ENCODE data around the gene EXOC1L. TPM values are rescaled to one million over a fixed set of nuclear protein-coding genes. Genes with fewer than 3 reads are reported as not detected.

EXOC1L gene, protein sequence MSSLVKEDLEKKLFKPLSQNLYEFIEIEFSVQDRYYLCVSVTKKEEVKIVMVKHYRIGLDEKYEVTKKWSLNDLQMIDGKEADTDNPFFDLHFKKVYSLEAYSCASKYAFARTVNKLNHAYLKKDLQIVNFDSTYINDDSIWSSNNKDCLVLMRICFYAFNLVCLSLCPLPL
- not detected in 5 replicates for total RNA-seq (2022; extraction: Qiagen RNA extraction; ENCODE audit: low read depth)

DNA sequence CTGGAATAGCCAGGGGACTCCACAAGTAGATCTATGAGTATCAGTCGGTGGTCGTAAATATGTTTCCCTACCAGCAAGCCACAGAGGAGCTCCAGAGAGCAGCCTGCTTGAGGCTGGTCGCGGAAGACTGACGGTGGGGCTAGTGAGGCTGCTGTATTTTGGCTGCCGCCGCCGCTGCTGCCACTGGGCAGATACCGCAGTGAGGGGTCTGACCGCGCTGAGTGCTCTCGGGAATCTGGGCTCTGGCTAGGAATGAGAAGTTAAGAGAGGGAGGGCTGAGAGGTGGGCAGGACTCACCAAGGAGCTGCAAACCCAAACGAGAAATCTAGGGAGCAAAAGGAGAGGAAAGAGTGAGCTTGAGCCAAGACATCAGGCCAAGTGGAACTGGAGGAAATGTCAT is at the start of gene EXOC1L:
Gene EXOC1L, plus strand, starts transcription at position 157 of the 400 bp plus-strand sequence. Its CDS starts 237 bp downstream, at position 394.

DNA sequence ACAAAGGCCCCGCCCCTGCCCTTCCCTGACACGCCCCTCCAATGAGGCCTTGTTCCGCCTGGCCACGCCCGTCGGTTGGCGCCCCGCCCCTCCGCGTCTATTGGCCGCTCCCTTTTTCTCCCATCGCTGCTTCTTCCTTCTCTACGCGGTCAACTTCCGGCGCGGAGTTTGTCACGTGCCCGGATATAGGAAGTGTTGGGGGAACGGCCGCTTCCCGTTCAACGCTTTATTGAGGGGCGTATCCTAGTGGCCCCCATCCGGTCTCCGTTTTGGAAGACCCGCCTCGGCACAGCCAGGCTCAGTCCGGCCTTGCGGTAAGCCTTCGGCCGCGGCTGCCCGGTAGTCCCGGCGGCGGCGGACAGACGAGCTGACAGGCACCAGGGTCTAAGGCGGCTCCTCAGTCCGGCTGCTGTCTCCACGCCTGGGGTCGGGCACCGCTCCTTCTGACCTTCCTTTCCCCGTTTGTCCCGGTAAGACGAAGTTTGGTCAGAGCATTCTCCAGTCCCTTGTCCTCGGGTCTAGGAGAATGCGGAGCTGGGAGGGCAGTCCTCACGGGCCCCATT is 34.0 kb downstream of the EXOC1L start, which contains the start of gene EXOC1:
Gene EXOC1, plus strand, starts transcription at position 165 of the 563 bp plus-strand sequence. CDS start 4,676 bp downstream, outside the sequence.

Other genes with a start within 250 kb of the EXOC1L start
- gene PDCL2, start 227.5 kb upstream of the EXOC1L start, total RNA-seq (2022; extraction: Qiagen RNA extraction; ENCODE audit: low read depth) = not detected in 5 replicates
- 0.54 to 0.74 TPM (median 0.63 TPM) in 4 of 5 replicates, not detected in the other for gene NMU, start 183.5 kb upstream of the EXOC1L start, total RNA-seq (2022; extraction: Qiagen RNA extraction; ENCODE audit: low read depth)
- 10.4 to 18.6 TPM (median 14.6 TPM) in 5 replicates for gene EXOC1, start 33.9 kb downstream of the EXOC1L start, total RNA-seq (2022; extraction: Qiagen RNA extraction; ENCODE audit: low read depth)
- 3.1 to 7.3 TPM (median 5.3 TPM) in 5 replicates for gene CEP135, start 129.2 kb downstream of the EXOC1L start, total RNA-seq (2022; extraction: Qiagen RNA extraction; ENCODE audit: low read depth)

All from A549 treated with RU486 at 1 μM for 4 hours (cell line).